Subcutaneous adipose tissue (tissue), 4 donors: ENCODE measurements around the gene CEP63. TPM values are rescaled to one million over a fixed set of nuclear protein-coding genes. Genes with fewer than 3 reads are reported as not detected.

Experiments
- CTCF ChIP-seq: fragments of 450-650 bp; IDR thresholded peaks from one replicate; pipeline ENCODE4 v1.5.1; 2016; ENCODE audit warnings: low read depth, mild to moderate bottlenecking, control low read depth, antibody characterized with exemption, moderate library complexity
- total RNA-seq, 4 donors: library from RNA; depleted of rRNA; stranded (reverse); fragments of >200 nt; gene quantifications; one replicate each; pipeline ENCODE4 v1.1.0, GENCODE V29; 2016

Gene CEP63
- total RNA-seq, 4 donors from 2014 or later = 19.9 to 39.2 (median 34.7) TPM

- no peak for TF ChIP-seq CTCF
These were observed 123.0 kb downstream of the CEP63 start for GRCh38 chr3:134608771-134609435.

- no peak for TF ChIP-seq CTCF
These were observed 124.1 kb downstream of the CEP63 start for GRCh38 chr3:134609821-134610431.

GRCh38 chr3:134610432-134611385 is 124.9 kb downstream of the CEP63 start:
- no peak for TF ChIP-seq CTCF

GRCh38 chr3:134611516-134611915 is 125.7 kb downstream of the CEP63 start:
- TF ChIP-seq CTCF = no peak

GRCh38 chr3:134613006-134613520 is 127.2 kb downstream of the CEP63 start:
- no peak for TF ChIP-seq CTCF

GRCh38 chr3:134614955-134615354 is 129.1 kb downstream of the CEP63 start:
- no peak for TF ChIP-seq CTCF

GRCh38 chr3:134615743-134616142 is 129.9 kb downstream of the CEP63 start:
- TF ChIP-seq CTCF = no peak
